Measurements from ENCODE around the gene EPHA10. TPM values are rescaled to one million over a fixed set of nuclear protein-coding genes. Genes with fewer than 3 reads are reported as not detected.

The EPHA10 gene
- total RNA-seq, 1 donor from 2014 or later = 0.13 TPM

DNA sequence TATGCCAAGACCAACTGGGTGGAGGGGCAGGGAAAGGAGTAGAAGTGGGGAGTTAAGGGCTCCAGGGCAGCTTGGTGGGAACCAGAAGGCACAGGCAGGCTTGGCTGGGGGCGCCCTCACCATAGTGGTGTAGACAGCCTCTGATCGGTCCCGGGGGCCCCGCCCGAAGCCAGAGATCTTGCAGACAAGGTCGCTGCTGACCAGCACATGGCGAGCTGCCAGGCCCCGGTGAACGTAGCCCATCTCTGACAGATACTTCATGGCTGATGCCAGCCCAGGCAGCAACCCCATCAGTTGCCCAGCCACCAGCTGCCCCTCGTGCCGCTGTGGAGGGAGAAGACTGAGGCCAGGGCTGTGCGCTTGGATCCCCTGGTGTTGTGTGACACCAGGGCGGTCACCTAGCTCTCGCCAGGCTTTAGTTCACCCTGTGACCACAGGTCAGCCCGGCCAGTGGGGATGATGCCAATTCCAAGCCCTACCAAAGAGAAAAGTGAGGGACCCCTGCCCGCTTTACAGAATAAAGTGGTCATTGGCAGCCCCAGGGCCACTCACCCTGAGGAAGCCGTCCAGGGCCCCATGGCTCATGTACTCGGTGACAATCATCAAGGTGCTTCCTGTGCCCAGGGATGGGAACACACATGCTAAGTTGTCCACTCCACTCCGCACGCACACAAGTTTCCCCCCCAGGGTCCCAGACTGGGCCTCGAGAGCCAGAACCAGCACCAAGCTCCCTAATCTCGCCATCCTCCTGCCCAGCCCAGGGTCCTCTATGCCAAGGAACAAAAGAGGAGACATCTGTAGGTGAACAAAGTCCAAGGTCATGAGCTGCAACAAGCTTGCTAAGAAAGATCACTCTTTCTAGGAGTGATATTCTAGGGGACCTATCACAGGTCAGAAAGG, 44.4 kb downstream of the EPHA10 start:
- no peaks in the 10 kb centered on the region for H3K4me1 Mint-ChIP-seq (ENCODE audit: unreplicated experiment)
- H3K27ac Mint-ChIP-seq (ENCODE audit: unreplicated experiment) = no peak overlapping the region
- no peak for DNase-seq (ENCODE audit: low spot score)
- H3K4me3 Mint-ChIP-seq (ENCODE audit: unreplicated experiment) = no peak overlapping the region
- peaks cover 7% of the 10 kb centered on the region for H3K27me3 Mint-ChIP-seq (ENCODE audit: unreplicated experiment)
- H3K9me3 Mint-ChIP-seq (ENCODE audit: unreplicated experiment) = no peaks in the 10 kb centered on the region
- TF ChIP-seq CTCF (IDR thresholded peaks at IDR 0.05; ENCODE audit: unreplicated experiment) = no peak
- no peaks in the 10 kb centered on the region for H3K36me3 Mint-ChIP-seq (ENCODE audit: low read depth, unreplicated experiment)

DNA sequence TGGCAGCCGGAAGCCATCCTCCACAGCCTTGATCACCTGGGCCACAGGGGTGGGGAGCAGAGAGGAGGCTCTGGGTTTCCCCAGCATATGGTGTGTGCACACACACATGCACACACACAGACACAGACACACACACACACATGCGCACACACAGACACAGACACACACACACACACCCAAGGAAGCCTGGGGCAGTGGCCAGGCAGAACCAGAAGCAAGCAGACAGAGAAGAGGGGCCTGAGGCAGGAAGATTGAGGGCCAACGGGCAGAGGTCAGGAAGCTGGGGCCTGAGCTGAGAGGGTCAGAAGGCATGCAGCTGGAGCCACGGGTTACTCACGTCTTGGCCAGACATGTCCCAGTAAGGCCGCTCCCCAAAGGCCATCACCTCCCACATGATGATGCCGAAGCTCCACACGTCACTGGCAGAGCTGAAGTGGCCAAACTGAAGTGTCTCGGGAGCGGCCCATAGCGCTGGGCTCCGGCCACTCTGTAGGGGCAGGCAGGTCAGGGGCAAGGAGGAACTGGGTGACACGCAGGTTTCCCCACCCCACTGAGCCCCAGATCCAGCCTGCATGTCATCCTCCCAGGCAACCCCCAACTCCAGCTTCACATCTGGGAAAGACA, 45.2 kb downstream of the EPHA10 start:
- DNase-seq (ENCODE audit: low spot score) = no peak
- Mint-ChIP-seq H3K36me3 (ENCODE audit: low read depth, unreplicated experiment) (no peaks in the 10 kb centered on the region), H3K27ac (ENCODE audit: unreplicated experiment) (no peak overlapping the region), H3K4me1 (ENCODE audit: unreplicated experiment) (no peaks in the 10 kb centered on the region), H3K4me3 (ENCODE audit: unreplicated experiment) (no peak overlapping the region), H3K27me3 (ENCODE audit: unreplicated experiment) (peaks cover 5% of the 10 kb centered on the region), H3K9me3 (ENCODE audit: unreplicated experiment) (no peaks in the 10 kb centered on the region)
- no peak for TF ChIP-seq CTCF (IDR thresholded peaks at IDR 0.05; ENCODE audit: unreplicated experiment)

DNA sequence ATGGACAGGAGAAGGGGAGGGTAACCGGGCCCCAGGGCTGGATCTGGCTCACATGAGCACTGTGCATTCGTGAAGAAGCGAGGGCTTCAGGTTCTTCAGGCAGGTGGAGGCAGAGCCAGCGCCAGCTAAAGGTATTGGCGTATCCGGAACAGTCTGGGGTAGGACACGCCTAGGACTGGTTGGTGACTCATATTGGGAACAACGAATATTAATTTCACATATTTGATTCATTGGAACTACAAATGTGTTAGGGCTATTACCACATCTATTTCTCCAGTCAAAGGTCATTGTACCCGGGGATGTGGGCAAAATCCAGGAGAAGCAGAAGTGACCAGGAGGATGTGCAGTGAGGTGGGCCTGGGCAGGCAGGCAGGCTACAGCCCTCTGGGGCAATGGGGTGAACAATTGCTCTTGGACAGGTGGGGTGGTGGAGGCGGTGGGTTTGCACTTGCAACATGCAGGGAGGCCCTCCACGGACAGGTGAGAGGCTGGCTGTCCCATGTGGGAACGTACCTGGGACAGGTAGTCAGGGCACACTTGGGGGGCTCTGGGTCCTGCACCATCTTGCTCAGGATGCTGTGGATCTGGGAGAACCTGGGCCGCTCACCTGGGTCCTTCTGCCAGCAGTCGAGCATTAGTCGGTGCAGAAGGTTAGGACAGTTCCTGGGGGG, 45.9 kb downstream of the EPHA10 start:
- H3K9me3 Mint-ChIP-seq (ENCODE audit: unreplicated experiment) = no peaks in the 10 kb centered on the region
- no peak for DNase-seq (ENCODE audit: low spot score)
- H3K36me3 Mint-ChIP-seq (ENCODE audit: low read depth, unreplicated experiment) = no peaks in the 10 kb centered on the region
- no peaks in the 10 kb centered on the region for H3K4me1 Mint-ChIP-seq (ENCODE audit: unreplicated experiment)
- H3K27me3 Mint-ChIP-seq (ENCODE audit: unreplicated experiment) = peaks cover 5% of the 10 kb centered on the region
- TF ChIP-seq CTCF (IDR thresholded peaks at IDR 0.05; ENCODE audit: unreplicated experiment) = no peak
- H3K4me3 Mint-ChIP-seq (ENCODE audit: unreplicated experiment) = no peak overlapping the region
- no peak overlapping the region for H3K27ac Mint-ChIP-seq (ENCODE audit: unreplicated experiment)

DNA sequence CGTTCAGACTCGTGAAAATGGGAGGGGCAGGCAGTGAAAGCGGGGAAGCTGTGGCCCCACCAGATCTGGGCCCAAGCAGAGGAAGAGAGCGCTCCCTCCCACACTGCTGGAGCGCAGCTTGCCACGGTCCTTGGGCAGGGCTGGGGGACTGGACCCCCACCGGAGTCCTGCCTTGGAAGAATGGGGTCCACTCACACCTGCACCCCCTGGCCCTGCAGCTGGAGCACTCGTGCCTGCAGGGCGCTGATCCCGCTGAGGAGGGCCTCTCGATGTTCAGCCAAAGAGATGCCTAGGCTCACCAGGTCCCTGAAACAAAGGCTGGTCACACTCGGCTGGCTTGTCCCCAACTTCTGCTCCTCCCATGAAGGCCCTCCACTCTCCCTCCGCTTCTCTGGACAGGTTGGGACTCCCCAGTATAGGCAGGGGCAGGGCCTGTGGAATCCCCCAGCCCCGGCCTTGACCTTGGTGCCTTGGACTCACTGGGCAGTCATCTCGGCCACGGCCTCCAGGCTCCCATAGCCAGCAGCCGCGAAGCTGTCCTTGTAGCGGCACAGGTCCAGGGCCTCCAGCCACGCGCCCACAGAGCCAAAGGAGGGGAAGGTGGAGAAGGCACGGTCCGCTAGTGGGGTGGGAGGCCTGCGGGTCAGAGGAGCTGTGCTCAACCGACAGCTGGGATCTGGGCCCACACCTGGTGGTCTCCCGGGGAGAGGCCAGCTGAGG, 46.6 kb downstream of the EPHA10 start:
- H3K27ac Mint-ChIP-seq (ENCODE audit: unreplicated experiment) = no peak overlapping the region
- H3K9me3 Mint-ChIP-seq (ENCODE audit: unreplicated experiment) = no peaks in the 10 kb centered on the region
- TF ChIP-seq CTCF (IDR thresholded peaks at IDR 0.05; ENCODE audit: unreplicated experiment) = no peak
- no peaks in the 10 kb centered on the region for H3K4me1 Mint-ChIP-seq (ENCODE audit: unreplicated experiment)
- H3K36me3 Mint-ChIP-seq (ENCODE audit: low read depth, unreplicated experiment) = no peaks in the 10 kb centered on the region
- no peak overlapping the region for H3K4me3 Mint-ChIP-seq (ENCODE audit: unreplicated experiment)
- no peak for DNase-seq (ENCODE audit: low spot score)
- H3K27me3 Mint-ChIP-seq (ENCODE audit: unreplicated experiment) = peaks cover 5% of the 10 kb centered on the region
